ENCODE data around the gene YIF1B. TPM values are rescaled to one million over a fixed set of nuclear protein-coding genes. Genes with fewer than 3 reads are reported as not detected.

Gene YIF1B
- total RNA-seq = 36.3 and 39.9 TPM in 2 replicates

GRCh38 chr19:38315657-38316476 is at the start of gene YIF1B:
YIF1B (minus strand) TSS chr19:38315947; CDS start chr19:38315917, 30 bp downstream.

GRCh38 chr19:38319421-38320258 is 3.9 kb upstream of the YIF1B start, which contains the start of gene KCNK6:
KCNK6 (plus strand) TSS chr19:38319845; CDS start chr19:38319951, 106 bp downstream.

GRCh38 chr19:38303517-38304351 is 12.0 kb downstream of the YIF1B start, which contains the start of gene C19orf33:
C19orf33 (plus strand) TSS chr19:38304251; CDS start chr19:38304262, 11 bp downstream.

GRCh38 chr19:38264486-38265212 is 51.1 kb downstream of the YIF1B start, which contains the start of gene SPINT2:
SPINT2 (plus strand) TSS chr19:38264573; CDS start chr19:38264893, 320 bp downstream.

Other genes with a start within 250 kb of the YIF1B start
- gene DPF1, start 91.7 kb downstream of the YIF1B start, total RNA-seq = 0.24 TPM in 1 of 2 replicates, not detected in the other
- 0.44 and 8.5 TPM in 2 replicates for gene PPP1R14A, start 59.6 kb downstream of the YIF1B start, total RNA-seq
- gene SPINT2, start 51.4 kb downstream of the YIF1B start, total RNA-seq = not detected in 2 replicates
- gene C19orf33, start 11.7 kb downstream of the YIF1B start, total RNA-seq = not detected in 2 replicates
- 2.3 and 2.8 TPM in 2 replicates for gene KCNK6, start 3.9 kb upstream of the YIF1B start, total RNA-seq
- gene CATSPERG, start 19.9 kb upstream of the YIF1B start, total RNA-seq = 0.37 TPM in 1 of 2 replicates, not detected in the other
- 134 and 204 TPM in 2 replicates for gene PSMD8, start 58.6 kb upstream of the YIF1B start, total RNA-seq
- gene GGN, start 72.1 kb upstream of the YIF1B start, total RNA-seq = 0.49 and 2.1 TPM in 2 replicates
- 1.4 and 2.1 TPM in 2 replicates for gene SPRED3, start 72.8 kb upstream of the YIF1B start, total RNA-seq
- 14.0 and 26.8 TPM in 2 replicates for gene FAM98C, start 87.1 kb upstream of the YIF1B start, total RNA-seq
- gene RASGRP4, start 110.3 kb upstream of the YIF1B start, total RNA-seq = not detected in 2 replicates
- gene RYR1, start 117.7 kb upstream of the YIF1B start, total RNA-seq = under 0.01 TPM in 1 of 2 replicates, not detected in the other